ENCODE measurements around the gene MCRIP2.

- TF ChIP-seq TAF1 (IDR thresholded peaks at IDR 0.05; ENCODE audit: low read depth, low read length), result no peak
- no peak for TF ChIP-seq POLR2A (IDR thresholded peaks at IDR 0.05; ENCODE audit: low read depth, low read length)
- no peak for TF ChIP-seq POLR2AphosphoS5 (IDR thresholded peaks at IDR 0.05; ENCODE audit: low read depth, low read length)
- no peak for TF ChIP-seq POU2F2 (IDR thresholded peaks at IDR 0.05; ENCODE audit: low read depth, low read length)
- TF ChIP-seq PAX5 (IDR thresholded peaks at IDR 0.05; ENCODE audit: insufficient read depth, low read length, severe bottlenecking), result no peak
Measured at GRCh38 chr16:672851-673250, 31.2 kb downstream of the MCRIP2 start.
